Measurements from ENCODE around the gene TAAR6. TPM values are rescaled to one million over a fixed set of nuclear protein-coding genes. Genes with fewer than 3 reads are reported as not detected.

Gene TAAR6
- total RNA-seq, 1 donor from 2014 or later: not detected

DNA sequence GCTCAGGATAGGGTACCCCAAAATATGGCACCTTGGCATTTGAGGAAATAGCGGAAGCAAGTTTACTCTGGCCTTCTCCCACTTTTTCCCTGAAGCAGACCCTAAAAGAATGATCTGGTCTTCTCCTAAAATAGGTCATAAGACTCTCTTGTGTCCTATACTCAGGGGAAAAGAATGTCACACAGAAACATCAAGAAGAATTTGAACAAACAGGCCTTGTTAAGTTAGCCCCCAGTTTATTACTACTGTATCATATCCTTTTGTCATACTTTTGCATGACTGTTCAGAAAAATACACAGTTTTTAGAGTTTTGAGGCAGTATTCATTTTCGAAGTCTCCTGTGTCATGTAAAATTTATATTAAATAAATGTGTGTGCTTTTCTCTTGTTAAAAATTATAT is 41.5 kb downstream of the TAAR6 start:
- no peaks in the 10 kb centered on the region for H3K36me3 Mint-ChIP-seq (ENCODE audit: unreplicated experiment)
- DNase-seq: no peak
- peaks cover 2% of the 10 kb centered on the region for H3K27me3 Mint-ChIP-seq (ENCODE audit: unreplicated experiment)
- no peak overlapping the region for H3K27ac Mint-ChIP-seq (ENCODE audit: unreplicated experiment)
- TF ChIP-seq, protein P1, sequence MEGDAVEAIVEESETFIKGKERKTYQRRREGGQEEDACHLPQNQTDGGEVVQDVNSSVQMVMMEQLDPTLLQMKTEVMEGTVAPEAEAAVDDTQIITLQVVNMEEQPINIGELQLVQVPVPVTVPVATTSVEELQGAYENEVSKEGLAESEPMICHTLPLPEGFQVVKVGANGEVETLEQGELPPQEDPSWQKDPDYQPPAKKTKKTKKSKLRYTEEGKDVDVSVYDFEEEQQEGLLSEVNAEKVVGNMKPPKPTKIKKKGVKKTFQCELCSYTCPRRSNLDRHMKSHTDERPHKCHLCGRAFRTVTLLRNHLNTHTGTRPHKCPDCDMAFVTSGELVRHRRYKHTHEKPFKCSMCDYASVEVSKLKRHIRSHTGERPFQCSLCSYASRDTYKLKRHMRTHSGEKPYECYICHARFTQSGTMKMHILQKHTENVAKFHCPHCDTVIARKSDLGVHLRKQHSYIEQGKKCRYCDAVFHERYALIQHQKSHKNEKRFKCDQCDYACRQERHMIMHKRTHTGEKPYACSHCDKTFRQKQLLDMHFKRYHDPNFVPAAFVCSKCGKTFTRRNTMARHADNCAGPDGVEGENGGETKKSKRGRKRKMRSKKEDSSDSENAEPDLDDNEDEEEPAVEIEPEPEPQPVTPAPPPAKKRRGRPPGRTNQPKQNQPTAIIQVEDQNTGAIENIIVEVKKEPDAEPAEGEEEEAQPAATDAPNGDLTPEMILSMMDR (IDR thresholded peaks at IDR 0.05; ENCODE audit: partially characterized antibody, unreplicated experiment): no peak
- H3K4me1 Mint-ChIP-seq (ENCODE audit: low read depth, unreplicated experiment): peaks cover 12% of the 10 kb centered on the region
- H3K4me3 Mint-ChIP-seq (ENCODE audit: unreplicated experiment): no peak overlapping the region
- H3K9me3 Mint-ChIP-seq (ENCODE audit: unreplicated experiment): no peaks in the 10 kb centered on the region

DNA sequence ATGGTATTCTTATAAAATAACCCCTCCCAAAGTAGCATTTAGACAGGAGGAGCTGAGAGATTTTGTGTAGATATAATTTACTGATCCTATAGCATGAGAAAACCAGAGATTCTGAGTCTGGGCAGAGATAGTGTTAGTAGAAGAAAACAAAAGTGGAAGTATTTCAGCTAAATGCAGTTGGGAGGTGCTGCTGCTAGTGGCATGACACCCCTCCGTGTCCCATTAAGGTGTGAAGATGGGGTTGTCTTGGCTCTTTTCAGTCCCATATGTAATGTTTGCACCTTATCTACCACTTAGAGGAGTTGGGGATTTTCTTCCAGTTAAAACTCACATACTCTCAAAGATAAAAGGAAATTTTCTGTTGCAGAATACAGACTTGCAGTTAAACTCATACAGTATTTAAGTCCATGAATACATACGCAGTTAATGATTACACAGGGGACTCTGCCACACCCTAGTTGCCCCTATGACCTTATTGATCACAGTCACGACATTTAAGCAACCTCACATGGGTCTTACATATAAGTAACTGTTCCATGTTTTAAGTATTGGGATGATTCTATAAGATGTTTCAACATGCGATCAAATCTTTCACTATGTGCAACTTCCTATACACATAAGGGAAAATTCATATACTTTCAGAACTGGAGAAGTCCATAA is 42.5 kb downstream of the TAAR6 start:
- H3K4me1 Mint-ChIP-seq (ENCODE audit: low read depth, unreplicated experiment): peaks cover 12% of the 10 kb centered on the region
- TF ChIP-seq, protein P1 (IDR thresholded peaks at IDR 0.05; ENCODE audit: partially characterized antibody, unreplicated experiment): no peak

DNA sequence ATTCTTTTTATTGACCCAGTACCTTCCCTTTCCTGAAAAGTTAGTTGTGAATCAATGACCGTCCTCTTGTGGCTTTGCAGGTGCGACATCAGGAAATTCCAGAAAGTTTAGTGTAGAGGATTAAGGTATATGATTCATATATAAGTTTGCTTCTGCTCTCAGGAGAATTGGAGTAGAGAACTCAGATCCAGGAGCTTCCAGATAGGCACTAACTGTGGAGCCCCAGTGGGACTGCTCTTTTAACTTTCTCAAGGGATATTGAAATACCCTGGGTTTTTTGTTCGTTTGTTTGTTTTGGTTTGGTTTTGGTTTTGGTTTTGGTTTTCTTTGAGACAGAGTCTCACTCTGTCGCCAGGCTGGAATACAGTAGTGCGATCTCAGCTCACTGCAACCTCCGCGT is 44.4 kb downstream of the TAAR6 start:
- TF ChIP-seq, protein P1 (IDR thresholded peaks at IDR 0.05; ENCODE audit: partially characterized antibody, unreplicated experiment): no peak
- no peak for DNase-seq
- H3K4me1 Mint-ChIP-seq (ENCODE audit: low read depth, unreplicated experiment): peaks cover 12% of the 10 kb centered on the region
- H3K27ac Mint-ChIP-seq (ENCODE audit: unreplicated experiment): no peak overlapping the region
- H3K9me3 Mint-ChIP-seq (ENCODE audit: unreplicated experiment): no peaks in the 10 kb centered on the region
- no peaks in the 10 kb centered on the region for H3K36me3 Mint-ChIP-seq (ENCODE audit: unreplicated experiment)
- H3K4me3 Mint-ChIP-seq (ENCODE audit: unreplicated experiment): no peak overlapping the region
- peaks cover 2% of the 10 kb centered on the region for H3K27me3 Mint-ChIP-seq (ENCODE audit: unreplicated experiment)

More for the DNA sequence above, 42.5 kb downstream of the TAAR6 start:
- no peaks in the 10 kb centered on the region for H3K36me3 Mint-ChIP-seq (ENCODE audit: unreplicated experiment)
- H3K4me3 Mint-ChIP-seq (ENCODE audit: unreplicated experiment): no peak overlapping the region
- H3K27ac Mint-ChIP-seq (ENCODE audit: unreplicated experiment): no peak overlapping the region
- DNase-seq: no peak
- no peaks in the 10 kb centered on the region for H3K9me3 Mint-ChIP-seq (ENCODE audit: unreplicated experiment)
- H3K27me3 Mint-ChIP-seq (ENCODE audit: unreplicated experiment): peaks cover 2% of the 10 kb centered on the region

DNA sequence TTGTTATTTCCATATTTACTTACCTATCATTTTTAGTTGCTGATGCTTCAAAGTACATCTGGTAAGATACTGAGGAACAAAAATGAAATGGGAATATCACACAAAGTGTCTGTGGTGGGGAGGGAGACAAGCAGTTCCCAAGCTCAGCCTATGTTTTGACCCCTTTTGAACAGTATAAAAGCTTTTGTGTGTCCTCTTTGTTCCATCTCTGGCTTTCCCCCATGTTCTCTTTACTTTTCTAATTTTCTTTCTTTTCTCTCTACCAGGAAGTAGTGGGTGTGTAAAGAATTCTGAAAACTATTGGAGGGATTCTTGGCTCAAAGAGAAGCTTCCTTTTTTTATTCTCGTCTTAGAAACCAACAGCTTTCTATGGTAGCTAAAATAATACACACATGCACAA is 46.6 kb downstream of the TAAR6 start:
- Mint-ChIP-seq H3K27ac (ENCODE audit: unreplicated experiment) (no peak overlapping the region), H3K4me3 (ENCODE audit: unreplicated experiment) (no peak overlapping the region), H3K36me3 (ENCODE audit: unreplicated experiment) (no peaks in the 10 kb centered on the region), H3K9me3 (ENCODE audit: unreplicated experiment) (no peaks in the 10 kb centered on the region), H3K4me1 (ENCODE audit: low read depth, unreplicated experiment) (peaks cover 10% of the 10 kb centered on the region), H3K27me3 (ENCODE audit: unreplicated experiment) (no peaks in the 10 kb centered on the region)
- DNase-seq: no peak
- TF ChIP-seq, protein P1 (IDR thresholded peaks at IDR 0.05; ENCODE audit: partially characterized antibody, unreplicated experiment): no peak

Other genes starting within 250 kb of the TAAR6 start
- gene MOXD1, start 168.8 kb upstream of the TAAR6 start, total RNA-seq (ENCODE audit: unreplicated experiment): not detected
- 62.7 TPM for gene STX7, start 57.2 kb upstream of the TAAR6 start, total RNA-seq (ENCODE audit: unreplicated experiment)
- gene TAAR9, start 32.0 kb upstream of the TAAR6 start, total RNA-seq (ENCODE audit: unreplicated experiment): not detected
- gene TAAR8, start 17.6 kb upstream of the TAAR6 start, total RNA-seq (ENCODE audit: unreplicated experiment): not detected
- not detected for gene TAAR5, start 19.4 kb downstream of the TAAR6 start, total RNA-seq (ENCODE audit: unreplicated experiment)
- not detected for gene TAAR2, start 54.0 kb downstream of the TAAR6 start, total RNA-seq (ENCODE audit: unreplicated experiment)
- gene TAAR1, start 88.9 kb downstream of the TAAR6 start, total RNA-seq (ENCODE audit: unreplicated experiment): not detected
- gene VNN1, start 143.7 kb downstream of the TAAR6 start, total RNA-seq (ENCODE audit: unreplicated experiment): not detected
- not detected for gene VNN2, start 187.6 kb downstream of the TAAR6 start, total RNA-seq (ENCODE audit: unreplicated experiment)
- gene SLC18B1, start 228.3 kb downstream of the TAAR6 start, total RNA-seq (ENCODE audit: unreplicated experiment): 5.8 TPM
- gene RPS12, start 244.2 kb downstream of the TAAR6 start, total RNA-seq (ENCODE audit: unreplicated experiment): 432 TPM